Uterus (tissue), 2 donors: Measurements from ENCODE around the gene GCNT4.

Experiments
- CTCF ChIP-seq, 4 experiments: fragments of 200-600 bp in 2 of 4; fragments of 450-650 bp in 2 of 4; sonication (generic) in 2 of 4; IDR thresholded peaks; one replicate each; pipeline ENCODE4 v1.5.1; 2016 to 2019; ENCODE audit warnings: antibody characterized with exemption in 4 of 4, mild to moderate bottlenecking in 2 of 4, moderate library complexity in 1 of 4
- POLR2A ChIP-seq, 2 donors: fragments of 450-650 bp; IDR thresholded peaks; one replicate each; pipeline ENCODE4 v1.6.1; 2016; ENCODE audit warnings: antibody characterized with exemption in 2 of 2, mild to moderate bottlenecking in 1 of 2, moderate library complexity in 1 of 2

GRCh38 chr5:75021219-75021618, 31.1 kb downstream of the GCNT4 start:
- TF ChIP-seq POLR2A (IDR thresholded peaks at IDR 0.05) = no peak
- TF ChIP-seq CTCF (IDR thresholded peaks at IDR 0.05) = no peak
